ENCODE data around the gene FILIP1. TPM values are rescaled to one million over a fixed set of nuclear protein-coding genes. Genes with fewer than 3 reads are reported as not detected.

FILIP1 gene
- total RNA-seq, 4 donors from 2014 or later = 6.0 to 12.3 (median 7.2) TPM

DNA sequence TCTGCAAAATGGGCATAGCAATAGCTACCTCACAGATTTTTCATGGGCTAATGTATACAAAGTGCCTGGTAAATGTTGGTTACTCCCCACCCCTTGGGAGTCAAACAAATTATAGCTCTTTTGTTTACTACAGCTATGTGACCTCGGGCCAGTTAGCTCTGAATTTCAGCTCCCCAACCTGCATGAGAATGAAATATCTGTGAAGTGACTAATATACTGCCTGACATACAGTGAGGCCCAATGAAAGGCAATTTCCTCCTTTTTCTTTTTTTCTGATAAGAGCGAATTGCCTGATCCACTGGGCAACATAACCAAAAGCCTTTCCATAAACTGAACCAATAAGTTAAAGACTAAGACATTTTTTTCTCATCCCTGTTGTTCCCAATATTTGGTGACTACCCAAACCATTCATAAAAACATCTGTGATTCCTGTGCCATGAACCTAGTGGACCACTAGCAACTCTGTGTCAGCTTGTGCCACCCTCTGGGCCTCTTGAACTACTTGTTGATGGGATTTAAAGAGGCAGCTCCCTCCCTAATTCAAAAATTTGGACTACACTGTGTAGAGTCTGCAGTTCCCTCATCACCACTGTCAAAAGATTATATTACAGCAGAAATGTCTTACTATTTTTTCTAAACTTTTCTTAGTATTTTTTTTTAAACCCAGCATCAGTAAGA lies 117.1 kb downstream of the FILIP1 start:
- in situ Hi-C loops (cut with MboI; ENCODE audit: low pct_ligation_motif_present in 1 of 4, low pct_unique_long_range_greater_than_20kb in 1 of 4, low sequenced_read_pairs in 3 of 4) (no loop called here), intact Hi-C loops (cut with DNase I; ENCODE audit: low total_unique reads) (no loop called here)
- Histone ChIP-seq H3K4me3 (no peak overlapping the region), H3K27me3 (no peaks in the 10 kb centered on the region), H3K27ac (no peak overlapping the region), H3K4me1 (peaks cover 0 to 4% (median 0%) of the 10 kb centered on the region in 4 donors), H3K9me3 (no peaks in the 10 kb centered on the region), H3K36me3 (no peaks in the 10 kb centered on the region)
- DNase-seq = no peak
- 42 to 51% methylated on average over 2 of the region's 2 CpGs for WGBS, 2 donors (ENCODE audit: low coverage in 1 of 2)
- TF ChIP-seq POLR2A (IDR thresholded peaks at IDR 0.05) = no peak
- no peak for TF ChIP-seq POLR2AphosphoS5 (IDR thresholded peaks at IDR 0.05)
- TF ChIP-seq, protein P1, sequence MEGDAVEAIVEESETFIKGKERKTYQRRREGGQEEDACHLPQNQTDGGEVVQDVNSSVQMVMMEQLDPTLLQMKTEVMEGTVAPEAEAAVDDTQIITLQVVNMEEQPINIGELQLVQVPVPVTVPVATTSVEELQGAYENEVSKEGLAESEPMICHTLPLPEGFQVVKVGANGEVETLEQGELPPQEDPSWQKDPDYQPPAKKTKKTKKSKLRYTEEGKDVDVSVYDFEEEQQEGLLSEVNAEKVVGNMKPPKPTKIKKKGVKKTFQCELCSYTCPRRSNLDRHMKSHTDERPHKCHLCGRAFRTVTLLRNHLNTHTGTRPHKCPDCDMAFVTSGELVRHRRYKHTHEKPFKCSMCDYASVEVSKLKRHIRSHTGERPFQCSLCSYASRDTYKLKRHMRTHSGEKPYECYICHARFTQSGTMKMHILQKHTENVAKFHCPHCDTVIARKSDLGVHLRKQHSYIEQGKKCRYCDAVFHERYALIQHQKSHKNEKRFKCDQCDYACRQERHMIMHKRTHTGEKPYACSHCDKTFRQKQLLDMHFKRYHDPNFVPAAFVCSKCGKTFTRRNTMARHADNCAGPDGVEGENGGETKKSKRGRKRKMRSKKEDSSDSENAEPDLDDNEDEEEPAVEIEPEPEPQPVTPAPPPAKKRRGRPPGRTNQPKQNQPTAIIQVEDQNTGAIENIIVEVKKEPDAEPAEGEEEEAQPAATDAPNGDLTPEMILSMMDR (IDR thresholded peaks at IDR 0.05) = no peak
- no peak for TF ChIP-seq EP300 (IDR thresholded peaks at IDR 0.05; ENCODE audit: low read depth)

DNA sequence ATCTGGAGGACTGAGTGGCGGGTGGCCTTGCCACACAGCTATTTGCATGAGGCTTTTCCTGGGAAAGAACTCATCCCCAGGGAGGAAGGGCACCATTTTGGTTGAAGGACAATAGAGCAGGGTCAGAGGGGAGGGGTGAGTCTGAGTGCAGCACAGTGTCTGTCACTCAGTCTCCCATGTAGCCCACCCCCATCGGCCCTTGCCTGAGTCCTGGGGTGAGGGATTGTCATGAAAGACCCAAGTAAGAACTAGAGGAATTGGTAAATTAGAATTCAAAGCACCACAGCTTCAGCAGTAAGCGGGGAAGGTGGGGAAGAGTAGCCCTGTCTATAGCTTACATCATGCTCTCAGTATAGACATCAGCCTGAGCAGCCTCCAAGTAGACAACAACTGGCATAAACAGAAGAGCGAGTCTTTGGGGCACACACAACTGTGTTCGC lies 118.6 kb downstream of the FILIP1 start:
- intact Hi-C loops (cut with DNase I; ENCODE audit: low total_unique reads) = no loop called here

DNA sequence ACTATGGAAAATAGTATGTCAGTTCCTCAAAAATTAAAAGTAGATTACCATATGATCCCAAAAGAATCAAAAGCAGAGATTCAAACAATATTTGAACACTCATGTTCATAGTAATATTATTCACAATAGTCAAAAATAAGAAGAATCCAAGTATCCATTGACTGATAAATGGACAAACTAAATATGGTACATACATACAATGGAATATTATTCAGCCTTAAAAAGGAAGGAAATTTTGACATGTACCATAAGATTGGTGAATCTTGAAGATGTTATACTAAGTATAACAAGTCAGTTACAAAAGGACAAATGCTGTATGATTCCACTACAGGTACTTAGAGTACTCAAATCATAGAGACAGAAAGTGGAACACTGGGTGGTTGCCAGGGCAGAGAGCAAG lies 120.7 kb downstream of the FILIP1 start:
- no peaks in the 10 kb centered on the region for H3K36me3 ChIP-seq
- peaks cover 0 to 17% (median 0%) of the 10 kb centered on the region in 4 donors for H3K4me1 ChIP-seq
- no peak for DNase-seq
- intact Hi-C loops (cut with DNase I; ENCODE audit: low total_unique reads) (no loop called here), in situ Hi-C loops (cut with MboI; ENCODE audit: low pct_ligation_motif_present in 1 of 4, low pct_unique_long_range_greater_than_20kb in 1 of 4, low sequenced_read_pairs in 3 of 4) (no loop called here)
- TF ChIP-seq EP300 (IDR thresholded peaks at IDR 0.05; ENCODE audit: low read depth) (no peak), POLR2A (IDR thresholded peaks at IDR 0.05) (no peak), POLR2AphosphoS5 (IDR thresholded peaks at IDR 0.05) (no peak)
- TF ChIP-seq, protein P1 (IDR thresholded peaks at IDR 0.05) = no peak
- H3K27ac ChIP-seq = no peak overlapping the region
- no peaks in the 10 kb centered on the region for H3K27me3 ChIP-seq
- no peaks in the 10 kb centered on the region for H3K9me3 ChIP-seq
- no peak overlapping the region for H3K4me3 ChIP-seq

More for the DNA sequence above, 118.6 kb downstream of the FILIP1 start:
- peaks cover 0 to 4% (median 0%) of the 10 kb centered on the region in 4 donors for H3K4me1 ChIP-seq
- H3K9me3 ChIP-seq = no peaks in the 10 kb centered on the region
- in situ Hi-C loops (cut with MboI; ENCODE audit: low pct_ligation_motif_present in 1 of 4, low pct_unique_long_range_greater_than_20kb in 1 of 4, low sequenced_read_pairs in 3 of 4) = no loop called here
- H3K36me3 ChIP-seq = no peaks in the 10 kb centered on the region
- DNase-seq = no peak
- H3K27ac ChIP-seq = no peak overlapping the region
- H3K4me3 ChIP-seq = no peak overlapping the region
- WGBS, 2 donors (ENCODE audit: low coverage in 1 of 2) = 70 to 81% methylated on average over 2 to 5 of the region's 5 CpGs
- TF ChIP-seq, protein P1 (IDR thresholded peaks at IDR 0.05) = no peak
- no peaks in the 10 kb centered on the region for H3K27me3 ChIP-seq

GRCh38 chr6:75370011-75370410 lies 123.6 kb downstream of the FILIP1 start:
- intact Hi-C loops (cut with DNase I; ENCODE audit: low total_unique reads) = no loop called here

More at GRCh38 chr6:75370011-75370410, 123.6 kb downstream of the FILIP1 start:
- Histone ChIP-seq H3K27me3 (no peaks in the 10 kb centered on the region), H3K9me3 (no peaks in the 10 kb centered on the region), H3K4me3 (no peak overlapping the region), H3K4me1 (peaks cover 0 to 14% (median 0%) of the 10 kb centered on the region in 4 donors), H3K36me3 (no peaks in the 10 kb centered on the region), H3K27ac (no peak overlapping the region)
- TF ChIP-seq POLR2AphosphoS5 (IDR thresholded peaks at IDR 0.05) (no peak), POLR2A (IDR thresholded peaks at IDR 0.05) (no peak), EP300 (IDR thresholded peaks at IDR 0.05; ENCODE audit: low read depth) (no peak)
- TF ChIP-seq, protein P1 (IDR thresholded peaks at IDR 0.05) = no peak
- in situ Hi-C loops (cut with MboI; ENCODE audit: low pct_ligation_motif_present in 1 of 4, low pct_unique_long_range_greater_than_20kb in 1 of 4, low sequenced_read_pairs in 3 of 4) = no loop called here
- DNase-seq = no peak
- 73 to 89% methylated on average over 2 of the region's 2 CpGs for WGBS, 2 donors (ENCODE audit: low coverage in 1 of 2)
